PC-3 (cell line): ENCODE data around the gene ULK3.

Source experiments
- CTCF ChIP-seq: fragments of 300-600 bp; sonication (generic); conservative IDR thresholded peaks from 2 replicates; pipeline ENCODE4 v1.5.1; 2017; ENCODE audit warnings: antibody characterized with exemption, low read depth, mild to moderate bottlenecking, low read length
- EZH2 ChIP-seq: fragments of 300-600 bp; sonication (generic); IDR thresholded peaks from one replicate; pipeline ENCODE4 v1.6.1; 2017; ENCODE audit warnings: antibody characterized with exemption, mild to moderate bottlenecking, low read length; ENCODE audit not compliant: unreplicated experiment
- EZH2phosphoT487 ChIP-seq: fragments of 300-600 bp; sonication (generic); IDR thresholded peaks from 2 replicates; pipeline ENCODE4 v1.6.1; 2018; ENCODE audit warnings: mild to moderate bottlenecking, antibody characterized with exemption, low read length, borderline replicate concordance

- no peak for TF ChIP-seq CTCF
- TF ChIP-seq EZH2phosphoT487 = no peak
- TF ChIP-seq EZH2 = no peak
Observed at GRCh38 chr15:74791007-74791406, 51.9 kb downstream of the ULK3 start.
